ENCODE results near the gene MAST4.

Gene MAST4

GRCh38 chr5:67214707-67215447 lies 618.7 kb downstream of the MAST4 start (continued):
- TF ChIP-seq ZBTB7A (tag by site-specific recombination; IDR thresholded peaks at IDR 0.05; ENCODE audit: low read depth), result no peak

DNA sequence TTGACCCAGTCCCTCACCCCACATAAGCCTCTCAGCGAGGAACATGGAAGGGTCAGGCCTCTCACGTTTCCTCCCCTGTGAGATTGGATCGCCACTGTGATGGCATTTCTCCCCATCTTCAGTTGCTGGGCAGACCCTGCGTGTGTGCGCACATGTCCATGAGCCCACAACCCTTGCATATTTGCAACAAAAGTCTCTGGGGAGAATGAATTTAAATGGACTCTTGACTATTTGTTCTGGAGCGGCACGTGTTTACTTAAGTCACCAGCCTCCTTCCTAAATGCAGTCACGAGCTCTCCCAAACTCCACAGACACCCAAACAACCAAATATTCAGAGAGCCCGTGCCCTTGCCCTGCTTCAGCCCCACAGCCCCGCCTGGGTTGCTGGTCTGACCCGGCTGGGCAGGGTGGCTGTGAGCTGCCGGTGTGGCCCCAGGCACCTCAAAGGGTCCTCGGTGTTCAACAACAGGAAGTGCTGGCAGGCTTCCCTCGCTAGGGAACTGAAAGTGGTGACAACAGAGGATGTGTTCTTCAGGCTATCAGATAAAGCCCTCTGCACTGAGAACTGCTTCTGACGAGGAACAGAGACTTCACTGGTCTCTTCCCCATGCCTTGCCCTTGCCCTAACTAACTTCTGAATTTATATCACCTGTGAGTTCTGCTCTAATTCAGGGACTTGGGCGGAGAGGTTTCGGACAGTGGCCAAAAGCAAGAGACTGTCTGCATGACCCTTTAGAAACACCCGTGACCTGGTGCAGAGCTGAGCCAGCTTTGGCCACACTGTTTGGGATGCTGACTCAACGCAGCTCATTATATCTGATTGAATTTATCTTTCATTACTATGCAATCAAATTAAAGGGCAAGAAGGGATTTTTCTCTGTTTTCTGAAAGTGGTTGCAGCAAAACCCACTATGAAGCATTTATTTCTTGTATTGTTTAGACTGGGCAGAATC lies 619.6 kb downstream of the MAST4 start:
- POLR2A ChIA-PET, result no interaction called here
- no peak overlapping the region for H3K27ac ChIP-seq (ENCODE audit: extremely low read depth, low read depth, low read length)
- no peaks in the 10 kb centered on the region for H3K9me3 ChIP-seq (ENCODE audit: control insufficient read depth, insufficient read depth, low read depth, low read length)
- no peak for TF ChIP-seq ZSCAN5A (tag by site-specific recombination; IDR thresholded peaks at IDR 0.05)
- TF ChIP-seq ZNF114 (tag by site-specific recombination; IDR thresholded peaks at IDR 0.05), result no peak
- no peak for TF ChIP-seq ZNF266 (tag by site-specific recombination; IDR thresholded peaks at IDR 0.05; ENCODE audit: low read depth)
- no peak for TF ChIP-seq ZNF174 (tag by site-specific recombination; IDR thresholded peaks at IDR 0.05)
- no peak for TF ChIP-seq ZEB2 (tag by site-specific recombination; IDR thresholded peaks at IDR 0.05)
- no peak for TF ChIP-seq KLF10 (tag by site-specific recombination; IDR thresholded peaks at IDR 0.05)
- no peak for TF ChIP-seq ZNF48 (tag by site-specific recombination; IDR thresholded peaks at IDR 0.05)
- no peak for TF ChIP-seq ZNF645 (tag by site-specific recombination; IDR thresholded peaks at IDR 0.05)
- TF ChIP-seq, protein P1, sequence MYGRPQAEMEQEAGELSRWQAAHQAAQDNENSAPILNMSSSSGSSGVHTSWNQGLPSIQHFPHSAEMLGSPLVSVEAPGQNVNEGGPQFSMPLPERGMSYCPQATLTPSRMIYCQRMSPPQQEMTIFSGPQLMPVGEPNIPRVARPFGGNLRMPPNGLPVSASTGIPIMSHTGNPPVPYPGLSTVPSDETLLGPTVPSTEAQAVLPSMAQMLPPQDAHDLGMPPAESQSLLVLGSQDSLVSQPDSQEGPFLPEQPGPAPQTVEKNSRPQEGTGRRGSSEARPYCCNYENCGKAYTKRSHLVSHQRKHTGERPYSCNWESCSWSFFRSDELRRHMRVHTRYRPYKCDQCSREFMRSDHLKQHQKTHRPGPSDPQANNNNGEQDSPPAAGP (tag by site-specific recombination; IDR thresholded peaks at IDR 0.05), result no peak
- no peak for TF ChIP-seq ZNF530 (tag by site-specific recombination; IDR thresholded peaks at IDR 0.05; ENCODE audit: low read depth)
- no peak for TF ChIP-seq ZNF76 (tag by site-specific recombination; IDR thresholded peaks at IDR 0.05; ENCODE audit: borderline replicate concordance, low read depth)
- TF ChIP-seq ZBTB1 (tag by site-specific recombination; IDR thresholded peaks at IDR 0.05), result no peak
- TF ChIP-seq ZNF549 (tag by site-specific recombination; IDR thresholded peaks at IDR 0.05), result no peak
- CTCF ChIA-PET, result interaction anchor here (0.6 to 0.7 kb wide), 2 partner anchors 412 to 625 kb away, joined by 3 to 6 read pairs; no protein-coding TSS in a partner anchor
- no peaks in the 10 kb centered on the region for H3K4me1 ChIP-seq (ENCODE audit: control insufficient read depth, insufficient read depth, low read length)
- H3K36me3 ChIP-seq (ENCODE audit: control insufficient read depth in 2 of 2, insufficient read depth in 1 of 2, low read length in 2 of 2), result no peaks in the 10 kb centered on the region
- H3K4me3 ChIP-seq (ENCODE audit: low read depth, low read length), result no peak overlapping the region

DNA sequence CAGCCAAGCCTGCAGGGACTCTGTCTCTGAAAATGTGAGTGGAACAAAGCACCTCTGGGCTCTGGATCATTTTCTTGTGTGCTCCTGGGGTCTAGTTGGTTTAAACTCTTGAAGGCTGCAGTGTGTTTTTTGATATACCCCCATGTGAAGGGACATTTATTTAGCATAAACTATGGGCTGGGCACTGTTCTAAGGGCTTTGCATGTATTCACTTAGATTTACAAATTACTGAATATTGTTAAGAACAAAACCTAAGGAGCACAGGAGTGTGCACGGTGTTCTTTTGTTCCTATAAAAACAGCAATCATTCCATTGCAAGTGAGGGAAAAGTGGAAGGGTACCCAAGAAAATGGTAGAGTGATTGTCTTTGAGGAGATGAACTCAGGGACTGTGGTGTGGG lies 620.4 kb downstream of the MAST4 start:
- H3K27ac ChIP-seq (ENCODE audit: extremely low read depth, low read depth, low read length), result no peak overlapping the region
- TF ChIP-seq SALL2 (tag by site-specific recombination; IDR thresholded peaks at IDR 0.05; ENCODE audit: borderline replicate concordance) (no peak), ZNF660 (tag by site-specific recombination; IDR thresholded peaks at IDR 0.05) (no peak), ZNF24 (tag by site-specific recombination; IDR thresholded peaks at IDR 0.05) (no peak), ZNF670 (tag by site-specific recombination; IDR thresholded peaks at IDR 0.05; ENCODE audit: low read depth) (no peak), ZNF248 (tag by site-specific recombination; IDR thresholded peaks at IDR 0.05) (no peak), ZNF624 (tag by site-specific recombination; IDR thresholded peaks at IDR 0.05) (no peak), ZNF169 (tag by site-specific recombination; IDR thresholded peaks at IDR 0.05) (no peak), ZNF146 (tag by site-specific recombination; IDR thresholded peaks at IDR 0.05) (no peak), ZNF645 (tag by site-specific recombination; IDR thresholded peaks at IDR 0.05) (no peak), ZNF121 (tag by site-specific recombination; IDR thresholded peaks at IDR 0.05) (no peak)
- TF ChIP-seq, protein P2, sequence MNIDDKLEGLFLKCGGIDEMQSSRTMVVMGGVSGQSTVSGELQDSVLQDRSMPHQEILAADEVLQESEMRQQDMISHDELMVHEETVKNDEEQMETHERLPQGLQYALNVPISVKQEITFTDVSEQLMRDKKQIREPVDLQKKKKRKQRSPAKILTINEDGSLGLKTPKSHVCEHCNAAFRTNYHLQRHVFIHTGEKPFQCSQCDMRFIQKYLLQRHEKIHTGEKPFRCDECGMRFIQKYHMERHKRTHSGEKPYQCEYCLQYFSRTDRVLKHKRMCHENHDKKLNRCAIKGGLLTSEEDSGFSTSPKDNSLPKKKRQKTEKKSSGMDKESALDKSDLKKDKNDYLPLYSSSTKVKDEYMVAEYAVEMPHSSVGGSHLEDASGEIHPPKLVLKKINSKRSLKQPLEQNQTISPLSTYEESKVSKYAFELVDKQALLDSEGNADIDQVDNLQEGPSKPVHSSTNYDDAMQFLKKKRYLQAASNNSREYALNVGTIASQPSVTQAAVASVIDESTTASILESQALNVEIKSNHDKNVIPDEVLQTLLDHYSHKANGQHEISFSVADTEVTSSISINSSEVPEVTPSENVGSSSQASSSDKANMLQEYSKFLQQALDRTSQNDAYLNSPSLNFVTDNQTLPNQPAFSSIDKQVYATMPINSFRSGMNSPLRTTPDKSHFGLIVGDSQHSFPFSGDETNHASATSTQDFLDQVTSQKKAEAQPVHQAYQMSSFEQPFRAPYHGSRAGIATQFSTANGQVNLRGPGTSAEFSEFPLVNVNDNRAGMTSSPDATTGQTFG (tag by site-specific recombination; IDR thresholded peaks at IDR 0.05; ENCODE audit: borderline replicate concordance), result no peak
- ChIA-PET CTCF (interaction anchor here (0.7 to 1.2 kb wide), 2 partner anchors 67 to 413 kb away, joined by 3 to 4 read pairs; no protein-coding TSS in a partner anchor), POLR2A (no interaction called here)
- H3K4me3 ChIP-seq (ENCODE audit: low read depth, low read length), result no peak overlapping the region
- no peaks in the 10 kb centered on the region for H3K4me1 ChIP-seq (ENCODE audit: control insufficient read depth, insufficient read depth, low read length)
- no peaks in the 10 kb centered on the region for H3K9me3 ChIP-seq (ENCODE audit: control insufficient read depth, insufficient read depth, low read depth, low read length)
- no peaks in the 10 kb centered on the region for H3K36me3 ChIP-seq (ENCODE audit: control insufficient read depth in 2 of 2, insufficient read depth in 1 of 2, low read length in 2 of 2)
